Activated CD4-positive, alpha-beta T cell treated with anti-CD3 and anti-CD28 coated beads, Interleukin-2, amount 50 U/mL, for 16 hours (primary cell): Measurements from ENCODE around the gene SLC1A3.

Experiments used
- DNase-seq: peaks from one replicate; pipeline ENCODE4 v3.0.0-alpha.2; 2020

Gene SLC1A3

DNA sequence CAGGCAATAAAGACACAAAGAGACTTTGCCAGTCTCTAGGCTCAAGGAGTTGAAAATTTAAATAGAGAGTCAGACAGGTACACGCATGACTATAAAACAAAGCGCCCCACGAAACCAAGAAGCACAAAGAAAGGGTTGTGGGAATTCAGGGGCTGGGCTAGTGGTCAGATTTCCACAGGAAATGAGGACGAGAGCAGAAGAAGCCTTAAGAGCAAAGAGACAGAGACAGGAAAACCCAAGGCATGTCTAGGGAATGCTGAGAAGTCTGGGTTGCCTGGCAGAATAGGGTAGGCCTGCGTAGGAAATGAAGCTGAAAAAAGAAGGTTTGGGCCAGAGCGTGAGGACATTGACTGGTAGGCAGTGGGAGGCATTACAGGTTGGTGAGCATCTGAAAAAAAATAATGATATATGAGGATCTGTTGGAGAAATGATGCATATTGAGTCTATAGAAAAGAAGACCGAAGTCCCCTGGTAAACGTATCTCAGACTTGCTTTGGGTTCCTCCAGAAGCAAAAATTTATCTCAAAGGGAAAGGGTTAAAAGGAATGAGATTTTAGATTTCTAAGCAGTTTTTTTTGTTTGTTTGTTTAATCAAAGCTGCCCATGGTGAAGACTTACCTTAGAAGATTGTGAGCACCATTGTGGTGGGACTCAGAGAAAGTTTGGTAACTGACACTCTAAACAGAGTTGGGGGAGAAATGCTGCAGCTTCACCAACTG is 51.8 kb downstream of the SLC1A3 start:
- no peak for DNase-seq

DNA sequence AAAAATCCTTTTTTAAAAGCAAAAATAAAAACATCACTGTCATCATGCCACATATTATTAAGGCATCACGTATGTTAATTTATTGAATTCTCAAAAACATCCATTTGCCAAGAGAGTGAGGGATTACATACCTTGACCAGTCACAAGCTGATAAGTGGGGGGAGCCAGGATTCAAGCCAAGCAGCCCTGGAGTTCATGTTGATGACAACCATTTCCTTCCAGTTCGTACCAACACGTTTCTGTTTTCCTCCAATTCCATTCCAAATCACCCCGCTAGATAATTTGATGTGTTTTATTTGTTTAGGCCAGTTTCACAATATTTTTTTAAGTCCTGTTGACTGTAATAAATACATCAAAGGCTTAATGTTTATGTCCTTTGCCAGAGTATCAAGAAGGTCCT is 53.0 kb downstream of the SLC1A3 start:
- no peak for DNase-seq

DNA sequence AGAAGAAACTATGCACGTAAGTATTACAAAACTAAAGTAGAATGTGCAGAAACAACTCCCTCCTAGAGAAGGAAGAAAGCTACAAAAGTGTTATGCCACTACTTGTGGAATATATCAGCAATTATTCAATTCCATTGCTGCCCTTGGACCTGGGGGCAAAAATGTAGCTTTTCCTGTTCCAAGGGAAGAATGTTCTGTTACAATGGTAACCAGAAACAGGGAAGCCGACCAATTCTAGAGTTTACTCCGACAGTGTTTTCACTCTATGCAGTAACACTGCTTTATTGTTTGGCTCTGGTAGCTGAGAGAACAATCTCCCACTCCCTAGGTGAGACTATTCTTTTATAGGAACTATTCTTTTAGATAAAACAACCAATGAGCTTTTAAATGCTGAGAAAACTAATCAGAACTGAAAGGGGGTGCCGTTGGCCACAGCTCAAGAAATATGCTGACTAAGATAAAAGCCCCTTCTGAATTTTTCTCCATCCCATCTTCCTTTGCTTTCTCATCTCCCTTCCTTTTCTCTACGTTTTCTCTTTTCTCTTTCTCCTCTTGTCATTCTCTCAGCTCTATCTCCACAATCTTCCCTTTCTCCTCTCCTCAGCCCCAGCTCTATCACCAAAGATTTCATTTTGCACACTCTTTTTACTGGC is 54.1 kb downstream of the SLC1A3 start:
- no peak for DNase-seq

DNA sequence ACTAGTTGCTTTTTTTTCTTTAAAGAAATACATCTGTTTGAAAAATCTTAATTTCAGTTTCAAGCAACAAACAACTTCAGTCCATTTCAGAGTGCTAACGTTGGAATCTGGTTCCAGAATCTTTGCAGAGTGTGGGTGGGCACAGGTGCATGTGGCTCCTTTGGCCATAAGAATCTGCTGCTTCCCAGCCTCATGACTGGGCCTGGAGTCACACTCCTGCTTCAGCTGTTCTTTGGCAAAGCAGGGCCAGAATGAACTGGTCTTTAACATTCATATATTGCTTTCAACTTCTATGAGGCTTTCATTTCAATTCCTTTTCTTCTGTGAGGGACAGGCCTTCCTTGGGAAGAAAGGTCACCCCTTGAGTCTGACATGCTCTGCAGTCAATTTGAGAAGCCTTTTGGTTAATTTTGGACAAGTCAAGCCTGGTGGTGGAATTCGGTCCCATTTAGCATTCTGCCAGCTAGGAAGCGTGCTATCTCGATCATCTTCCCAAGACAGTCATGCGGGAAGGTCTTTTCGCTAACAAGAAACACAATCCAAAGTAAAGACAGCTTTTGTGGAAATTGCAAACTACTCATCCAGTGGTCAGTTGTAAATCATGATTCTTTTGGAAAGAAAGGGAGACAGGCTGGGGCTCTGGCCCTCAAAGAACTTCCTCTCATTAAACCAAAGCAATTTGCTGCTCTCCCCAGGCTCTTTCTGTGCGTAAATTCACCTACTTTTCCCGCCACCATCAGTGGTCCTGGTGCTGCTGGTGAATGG is 55.2 kb downstream of the SLC1A3 start:
- no peak for DNase-seq

DNA sequence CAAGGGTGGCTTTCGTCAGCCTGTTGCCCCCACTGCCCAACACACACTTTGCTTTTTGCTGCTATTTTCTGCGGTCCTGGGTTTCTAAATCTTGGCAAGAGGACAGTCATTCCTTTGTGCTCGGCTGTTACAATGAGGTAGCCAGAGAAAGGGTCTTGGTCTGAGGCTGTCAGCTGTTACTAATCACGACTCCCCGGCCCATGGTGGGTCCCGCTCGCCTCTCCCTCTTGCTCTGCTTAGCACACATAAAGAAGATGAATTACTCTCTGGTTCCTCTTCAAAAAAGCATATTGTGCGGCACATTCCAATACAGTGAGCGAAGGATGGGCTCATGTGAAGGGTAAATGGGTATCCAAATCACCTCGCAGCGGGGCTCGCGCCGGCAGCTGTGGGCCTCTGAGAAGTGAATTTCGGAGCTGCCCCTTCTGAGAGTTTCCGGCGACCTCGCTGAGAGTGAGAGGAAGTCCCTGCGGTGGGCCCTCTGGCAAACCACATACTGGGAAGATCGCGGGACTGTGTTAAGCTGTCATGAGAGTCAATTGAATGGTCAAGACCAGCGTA is 56.0 kb downstream of the SLC1A3 start:
- no peak for DNase-seq

DNA sequence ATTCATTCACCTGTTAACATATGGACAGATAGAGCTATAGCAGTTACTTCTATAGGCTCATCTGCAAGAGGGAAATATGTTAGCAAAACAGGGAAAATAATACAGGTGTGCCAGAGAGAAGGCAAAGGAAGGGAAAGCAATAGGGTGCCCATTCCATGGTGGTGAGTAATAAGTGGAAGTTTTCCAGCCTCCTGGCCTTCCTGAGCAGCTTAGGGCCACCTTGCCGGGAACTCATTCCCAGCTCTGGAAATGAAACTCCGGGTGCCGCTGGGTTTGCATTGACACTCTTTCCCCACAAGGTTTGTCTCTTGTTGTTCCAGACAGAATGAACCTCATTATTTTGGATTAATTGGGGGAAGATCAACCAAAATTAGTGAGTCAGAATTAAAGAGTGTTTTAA is 58.4 kb downstream of the SLC1A3 start:
- no peak for DNase-seq

DNA sequence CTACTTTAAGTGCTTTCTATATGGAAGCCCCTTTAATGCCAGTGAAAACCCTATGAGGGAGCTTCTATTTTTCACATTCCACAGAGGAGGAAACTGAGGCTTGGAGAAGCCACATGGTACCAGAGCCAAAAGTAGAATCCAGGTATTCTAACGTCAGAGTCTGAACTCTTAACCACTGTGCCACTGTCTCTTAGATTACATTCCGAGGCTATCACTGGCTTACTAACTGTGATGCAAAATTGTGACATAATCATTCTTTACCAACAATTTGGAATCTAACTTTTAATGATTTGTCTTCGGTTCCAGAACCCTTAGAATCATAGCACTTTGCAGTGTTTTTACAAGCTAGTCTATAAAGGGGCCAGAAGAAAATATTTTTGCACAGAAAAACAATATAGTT is 59.2 kb downstream of the SLC1A3 start:
- no peak for DNase-seq

DNA sequence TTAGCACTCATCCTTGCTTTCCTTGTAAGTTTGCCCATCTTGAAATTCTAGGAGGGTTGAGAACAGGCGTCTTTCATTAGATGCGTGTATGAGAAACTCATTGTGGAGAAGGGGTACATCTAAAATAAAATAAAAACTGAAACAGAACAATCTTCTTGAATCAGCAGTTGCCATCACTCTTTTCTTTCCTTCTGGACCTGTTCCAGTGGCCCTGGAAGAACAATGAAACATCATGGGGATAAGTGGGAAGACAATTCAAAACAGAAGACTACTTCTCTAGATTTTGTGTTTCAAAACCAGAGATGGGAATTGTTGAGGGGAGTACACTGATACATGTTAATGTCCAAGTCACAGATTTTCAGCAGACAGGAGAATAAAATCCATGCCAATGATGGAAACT is 59.9 kb downstream of the SLC1A3 start:
- no peak for DNase-seq

DNA sequence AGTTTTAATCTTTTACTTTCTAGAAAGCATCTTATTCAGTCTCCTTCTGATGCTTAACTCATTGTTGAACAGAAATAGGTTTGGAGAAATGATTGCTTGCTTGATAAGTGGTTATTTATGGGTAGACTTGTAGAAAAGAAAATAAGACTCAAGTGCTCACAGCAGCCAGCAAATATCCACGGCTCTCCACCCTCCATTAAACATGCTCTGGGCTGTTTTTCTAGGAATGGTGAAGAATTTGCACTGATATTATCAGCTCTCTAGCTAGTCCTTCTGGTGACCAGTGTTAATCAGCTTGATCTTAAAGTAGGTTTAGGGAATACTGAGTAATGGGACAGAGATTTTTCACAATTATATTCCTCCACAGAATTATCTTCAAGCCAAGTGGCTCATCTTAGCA is 60.6 kb downstream of the SLC1A3 start:
- no peak for DNase-seq

DNA sequence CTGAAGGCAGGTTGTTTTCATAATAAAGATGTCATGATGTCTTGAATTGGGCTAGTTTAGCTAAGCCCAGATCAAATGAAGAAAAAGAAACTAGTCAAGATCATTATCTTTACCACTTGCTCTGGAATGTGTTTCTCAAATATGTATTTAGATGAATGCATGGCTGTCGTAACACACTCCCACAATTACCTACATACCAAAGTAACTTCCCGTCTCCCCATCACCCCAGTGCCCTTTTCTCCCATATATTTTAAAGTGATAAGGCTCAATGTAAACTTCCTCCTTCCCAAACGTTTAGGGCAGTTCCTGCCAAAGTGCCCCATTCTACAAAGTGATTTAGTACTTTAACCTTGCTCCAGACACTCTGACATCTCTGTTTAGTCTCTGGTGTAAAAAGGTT is 61.4 kb downstream of the SLC1A3 start:
- DNase-seq = no peak

DNA sequence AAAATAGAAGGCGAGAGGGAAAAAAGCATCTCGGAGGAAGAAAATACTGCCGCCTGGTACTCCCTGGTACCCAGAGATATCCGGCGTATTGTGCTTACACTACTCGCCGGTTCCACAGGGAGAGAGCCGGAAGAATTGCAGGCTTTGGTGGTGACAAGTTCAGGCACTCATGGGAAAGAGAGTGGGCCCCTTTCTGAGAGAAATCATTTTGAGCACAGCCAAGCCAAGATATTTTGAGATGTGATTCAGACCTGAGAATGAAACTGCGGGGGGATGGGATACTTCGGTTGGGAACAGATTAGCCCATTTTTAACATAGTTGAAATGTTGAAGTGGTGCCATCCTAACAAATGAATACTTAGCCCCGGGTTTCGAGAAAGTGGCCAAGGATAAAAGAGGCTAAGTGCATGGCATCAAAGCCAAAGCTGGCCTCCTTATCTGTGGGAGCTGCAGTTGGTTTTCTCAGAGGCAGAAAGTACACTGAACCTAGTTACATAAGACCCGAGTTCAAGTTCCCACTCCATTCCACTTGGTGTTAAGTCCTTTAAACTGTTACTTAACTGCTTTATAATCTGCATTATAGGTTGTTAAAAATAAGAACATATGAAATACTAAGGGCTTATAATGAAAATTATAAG is 62.7 kb downstream of the SLC1A3 start:
- no peak for DNase-seq

DNA sequence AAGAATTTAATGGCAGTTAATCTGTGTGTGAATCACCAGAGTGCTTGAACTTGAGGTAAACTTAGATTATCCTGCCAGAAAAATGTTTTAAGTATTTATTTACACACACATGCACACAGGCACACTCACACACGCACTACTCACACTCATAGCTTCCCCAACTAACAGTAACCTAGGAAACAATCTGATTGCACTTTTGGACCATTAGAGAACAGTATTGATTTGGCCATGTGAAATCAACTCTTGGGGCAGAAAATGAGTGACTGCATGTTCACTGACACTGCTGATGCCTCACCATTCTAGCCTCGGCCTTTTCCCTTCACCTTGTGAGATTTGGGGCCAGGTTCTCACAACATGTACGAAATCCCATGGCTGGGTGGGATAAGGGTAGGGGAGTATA is 64.1 kb downstream of the SLC1A3 start:
- no peak for DNase-seq

DNA sequence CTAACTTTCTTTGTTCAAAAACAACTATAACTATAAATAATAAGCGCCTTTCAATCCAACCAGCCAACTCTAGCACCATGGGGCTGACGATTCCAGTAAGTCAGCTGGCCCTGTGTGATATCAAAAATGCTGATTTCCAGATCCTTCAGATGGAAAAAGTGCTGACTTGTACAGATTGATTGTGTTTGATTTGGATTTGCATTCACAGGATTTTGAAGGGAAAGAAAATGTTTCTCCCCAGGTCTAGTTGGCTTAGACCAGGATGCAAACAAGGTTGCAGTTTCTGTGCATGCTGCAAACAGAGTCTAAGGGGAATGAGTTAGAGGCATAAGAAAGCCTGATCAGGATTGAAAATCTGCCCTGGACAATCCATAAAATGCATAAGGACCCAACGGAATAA is 68.9 kb downstream of the SLC1A3 start:
- DNase-seq = no peak

DNA sequence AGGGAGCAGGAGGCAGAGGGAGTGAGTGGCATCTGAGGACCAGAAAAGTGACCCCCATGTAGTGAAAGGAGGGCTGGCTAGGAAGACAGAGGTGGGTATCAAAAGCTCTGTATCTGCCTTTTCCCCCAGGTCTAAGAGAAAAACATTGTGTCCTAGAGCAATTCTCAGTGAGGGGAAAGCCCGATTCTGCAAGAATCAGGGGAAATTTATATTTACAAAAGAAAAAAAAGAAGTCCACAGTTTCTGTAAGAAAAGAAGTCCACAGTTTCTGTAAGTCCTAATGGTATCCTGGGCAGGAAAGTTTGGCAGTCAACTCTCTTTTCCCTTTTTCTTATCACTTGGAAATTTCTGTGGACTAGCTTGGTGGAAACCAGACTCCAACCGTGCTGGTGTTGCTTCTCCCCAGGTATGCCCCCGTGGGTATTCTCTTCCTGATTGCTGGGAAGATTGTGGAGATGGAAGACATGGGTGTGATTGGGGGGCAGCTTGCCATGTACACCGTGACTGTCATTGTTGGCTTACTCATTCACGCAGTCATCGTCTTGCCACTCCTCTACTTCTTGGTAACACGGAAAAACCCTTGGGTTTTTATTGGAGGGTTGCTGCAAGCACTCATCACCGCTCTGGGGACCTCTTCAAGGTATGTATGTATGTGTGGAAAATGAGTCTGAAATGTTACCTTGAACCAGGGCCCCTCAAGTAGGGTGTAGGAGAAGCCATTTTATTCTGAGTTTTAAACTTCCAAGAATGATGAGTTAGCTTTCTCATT is 73.0 kb downstream of the SLC1A3 start:
- DNase-seq = no peak

DNA sequence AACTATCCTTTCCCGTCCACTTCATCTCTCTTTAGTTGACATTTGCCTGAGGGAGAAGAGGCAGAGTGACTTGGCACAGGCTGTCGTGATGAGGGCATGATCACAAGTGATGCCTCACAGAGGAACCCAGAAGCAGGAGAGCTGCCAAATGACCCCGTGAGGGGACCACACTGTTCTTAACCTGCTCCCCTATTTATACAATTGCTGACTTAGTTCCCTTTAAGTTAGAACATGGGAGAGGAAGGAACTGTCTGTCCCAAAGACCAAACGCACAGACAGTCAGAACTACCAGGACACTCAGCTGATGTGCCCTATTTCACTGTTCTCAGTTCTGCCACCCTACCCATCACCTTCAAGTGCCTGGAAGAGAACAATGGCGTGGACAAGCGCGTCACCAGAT is 73.7 kb downstream of the SLC1A3 start:
- no peak for DNase-seq

DNA sequence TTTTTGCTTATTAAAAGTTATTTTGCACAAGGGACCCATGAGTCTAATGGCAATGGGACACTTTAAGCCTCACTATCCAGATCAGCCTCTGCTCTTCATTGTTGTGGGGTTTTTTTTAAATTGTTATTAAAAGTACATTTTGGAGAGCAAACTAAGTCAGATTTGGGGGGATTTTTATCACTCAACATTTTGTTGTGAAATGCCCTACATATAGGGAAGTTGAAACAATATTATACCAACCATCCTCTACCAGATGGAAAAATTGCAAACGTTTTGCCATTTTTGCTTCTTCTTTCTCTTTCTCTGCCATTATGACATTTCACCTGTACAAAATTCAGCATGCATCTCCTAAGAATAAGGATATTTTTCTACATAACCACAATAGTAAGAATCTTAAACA is 75.3 kb downstream of the SLC1A3 start:
- no peak for DNase-seq

DNA sequence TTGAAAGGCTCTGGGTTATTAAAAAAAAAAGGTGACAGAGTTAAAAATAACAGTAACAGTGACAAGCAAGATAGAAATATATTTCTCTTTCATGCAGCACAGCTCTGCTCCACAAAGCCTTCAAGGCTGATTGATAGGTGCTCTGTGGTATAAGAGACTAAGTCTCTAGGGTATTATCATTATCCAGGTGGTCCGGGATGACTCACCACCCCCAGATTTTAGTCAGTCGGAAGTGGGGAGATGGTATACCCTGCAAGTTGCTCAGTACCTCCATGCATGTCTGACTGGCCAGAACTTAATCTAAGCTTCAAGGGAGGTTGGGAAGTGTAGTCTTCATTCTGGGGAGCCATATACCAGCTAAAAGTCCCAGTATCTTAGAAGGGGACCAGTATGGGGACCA is 76.1 kb downstream of the SLC1A3 start:
- DNase-seq = no peak

DNA sequence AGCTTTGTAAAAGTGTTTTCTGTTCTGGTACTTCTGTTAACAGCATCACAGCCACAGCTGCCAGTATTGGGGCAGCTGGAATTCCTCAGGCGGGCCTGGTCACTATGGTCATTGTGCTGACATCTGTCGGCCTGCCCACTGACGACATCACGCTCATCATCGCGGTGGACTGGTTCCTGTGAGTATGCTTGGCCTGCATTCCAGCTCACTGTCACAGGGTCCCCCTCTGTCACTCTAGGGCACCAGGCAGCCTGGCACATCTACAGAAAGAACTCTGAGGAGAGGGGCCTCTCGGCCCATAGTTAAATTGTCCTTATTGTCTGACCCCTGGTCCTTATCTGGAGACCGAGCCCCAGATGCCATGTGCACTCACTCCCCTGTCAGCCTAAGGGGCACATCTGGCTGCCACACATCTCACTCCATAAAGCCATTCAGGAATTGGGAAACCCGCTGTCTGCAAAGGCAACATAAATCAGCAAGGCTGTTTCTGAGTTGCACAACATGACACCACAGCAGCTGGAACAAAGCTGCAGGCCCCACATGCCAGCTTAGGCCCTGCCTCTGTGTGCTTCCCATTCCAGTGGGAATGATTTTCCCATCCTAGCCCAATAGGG is 77.5 kb downstream of the SLC1A3 start:
- DNase-seq = no peak

DNA sequence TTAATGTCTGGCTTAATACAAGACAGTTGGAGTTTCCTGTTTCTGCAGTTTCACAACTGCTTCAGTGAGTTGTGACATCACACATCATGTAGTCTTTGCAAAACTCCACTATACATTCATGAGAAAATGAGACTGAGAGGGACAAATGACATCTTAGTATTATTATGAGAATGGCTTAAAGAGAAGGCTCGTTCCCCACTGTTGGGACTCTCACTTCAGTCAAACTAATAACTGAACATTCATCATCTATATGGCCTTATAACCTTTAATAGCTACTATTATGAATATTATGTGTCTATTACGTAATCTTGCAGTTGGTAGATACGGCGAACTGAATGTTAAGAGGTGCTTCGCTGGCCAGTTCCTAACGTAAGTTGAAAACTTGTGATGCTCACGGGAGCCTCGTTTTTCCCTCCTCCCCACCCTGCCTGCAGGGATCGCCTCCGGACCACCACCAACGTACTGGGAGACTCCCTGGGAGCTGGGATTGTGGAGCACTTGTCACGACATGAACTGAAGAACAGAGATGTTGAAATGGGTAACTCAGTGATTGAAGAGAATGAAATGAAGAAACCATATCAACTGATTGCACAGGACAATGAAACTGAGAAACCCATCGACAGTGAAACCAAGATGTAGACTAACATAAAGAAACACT is 79.4 kb downstream of the SLC1A3 start:
- no peak for DNase-seq

DNA sequence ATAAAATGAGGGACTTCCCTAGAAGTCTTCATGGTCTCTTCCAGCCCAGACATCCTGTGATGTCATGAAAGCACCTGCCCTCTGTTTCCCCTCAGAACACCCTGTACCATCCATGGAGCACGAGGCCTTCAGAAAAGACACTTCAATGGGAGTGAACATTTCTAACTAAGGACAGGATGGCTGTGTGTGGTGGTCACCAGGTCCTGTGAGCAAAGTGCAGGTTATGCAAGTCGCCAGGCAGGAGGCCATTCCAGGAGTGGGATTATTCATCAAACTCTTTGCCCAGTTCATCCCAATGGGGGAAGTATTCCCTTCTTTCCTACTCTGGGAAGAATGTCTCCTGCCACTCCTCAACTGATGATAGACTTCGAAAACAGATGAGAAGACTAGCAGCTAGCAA is 80.5 kb downstream of the SLC1A3 start:
- no peak for DNase-seq

DNA sequence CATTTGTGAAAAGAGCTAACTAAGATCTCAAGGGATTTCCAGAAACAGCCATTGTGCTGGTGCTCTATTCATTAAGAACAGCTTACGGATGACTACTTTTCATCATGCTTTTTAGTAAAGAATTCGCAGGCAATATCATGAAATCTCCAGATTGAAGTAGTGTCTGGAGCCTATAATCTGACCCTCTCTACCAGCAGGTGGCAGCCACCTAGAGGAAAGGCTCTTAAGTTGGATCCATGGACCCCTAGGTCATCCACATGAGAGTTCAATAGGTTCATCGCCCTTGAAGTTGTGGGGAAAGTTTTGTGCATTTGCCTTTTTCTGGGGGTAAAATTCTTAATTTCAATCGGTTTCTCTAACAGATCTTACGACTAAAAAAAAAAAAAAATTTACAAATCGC is 82.3 kb downstream of the SLC1A3 start:
- peak; percentile 10 for DNase-seq

DNA sequence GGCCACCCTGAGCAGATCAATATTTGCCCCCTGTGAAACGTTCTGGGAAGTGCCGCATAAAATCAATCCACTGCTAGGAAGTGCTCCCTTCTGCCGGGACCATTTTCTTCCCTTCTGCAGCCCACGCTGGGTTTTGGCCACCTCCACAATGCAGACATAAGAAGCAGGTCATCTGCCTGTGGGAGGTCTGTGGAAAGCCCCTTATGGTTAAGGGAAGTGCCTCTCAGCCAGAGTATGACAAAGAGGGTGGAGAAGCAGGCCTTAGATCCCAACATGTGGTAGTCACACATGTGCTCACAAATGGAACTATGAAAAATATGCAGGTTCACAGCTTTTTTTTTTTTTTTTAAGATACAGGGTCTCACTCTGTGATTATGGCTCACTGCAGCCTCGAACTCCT is 82.8 kb downstream of the SLC1A3 start:
- no peak for DNase-seq
